ES-I3 (cell line): ENCODE data around the gene AMFR.
A peak's percentile ranks its signal among the peaks of the same experiment; 100 is the strongest.

Experiments used
- H3K36me3 ChIP-seq: 2 replicates; pipeline ENCODE4 v1.6.1; 2013; ENCODE audit warnings: mild to moderate bottlenecking, low read length, control low read depth, moderate library complexity; ENCODE audit not compliant: insufficient read depth
- H3K4me1 ChIP-seq: 2 replicates; pipeline ENCODE4 v1.6.1; 2013; ENCODE audit warnings: mild to moderate bottlenecking, control low read depth, low read length; ENCODE audit not compliant: insufficient read depth
- H3K9ac ChIP-seq: 2 replicates; pipeline ENCODE4 v1.6.1; 2013; ENCODE audit warnings: low read depth, mild to moderate bottlenecking, low read length, moderate library complexity
- H3K9me3 ChIP-seq: 2 replicates; pipeline ENCODE4 v1.6.1; 2013; ENCODE audit warnings: mild to moderate bottlenecking, low read length, moderate library complexity; ENCODE audit not compliant: control insufficient read depth, insufficient read depth

Gene AMFR

GRCh38 chr16:56448005-56448404, 22.7 kb upstream of the AMFR start:
- Histone ChIP-seq H3K9ac (no peak overlapping the region), H3K36me3 (peaks cover 13% of the 10 kb centered on the region; the same call in 1 of the 2 replicates), H3K9me3 (no peaks in the 10 kb centered on the region), H3K4me1 (no peaks in the 10 kb centered on the region; the same call in 1 of the 2 replicates)

- H3K36me3 ChIP-seq, result peaks cover 13% of the 10 kb centered on the region; the same call in 1 of the 2 replicates
- H3K9me3 ChIP-seq, result no peaks in the 10 kb centered on the region
- no peaks in the 10 kb centered on the region; the same call in 1 of the 2 replicates for H3K4me1 ChIP-seq
- no peak overlapping the region for H3K9ac ChIP-seq
Observed at GRCh38 chr16:56447286-56447685, 21.9 kb upstream of the AMFR start.

- Histone ChIP-seq H3K9ac (no peak overlapping the region), H3K36me3 (peaks cover 21% of the 10 kb centered on the region; the same call in 1 of the 2 replicates), H3K4me1 (no peaks in the 10 kb centered on the region), H3K9me3 (no peaks in the 10 kb centered on the region)
Observed at GRCh38 chr16:56438038-56438437, 12.7 kb upstream of the AMFR start.

- Histone ChIP-seq H3K36me3 (peaks cover 21% of the 10 kb centered on the region; the same call in 1 of the 2 replicates), H3K9me3 (no peaks in the 10 kb centered on the region), H3K4me1 (no peaks in the 10 kb centered on the region), H3K9ac (no peak overlapping the region)
Observed at GRCh38 chr16:56436258-56436657, 10.9 kb upstream of the AMFR start.

GRCh38 chr16:56428091-56428490, 2.7 kb upstream of the AMFR start:
- Histone ChIP-seq H3K36me3 (peaks cover 5% of the 10 kb centered on the region; the same call in 1 of the 2 replicates), H3K9ac (no peak overlapping the region), H3K4me1 (0 out of 2 replicates have a peak, but pooled peaks cover 8% of the 10 kb centered on the region), H3K9me3 (no peaks in the 10 kb centered on the region)

GRCh38 chr16:56426585-56426984, 1.2 kb upstream of the AMFR start:
- H3K4me1 ChIP-seq, result peaks cover 22% of the 10 kb centered on the region

GRCh38 chr16:56424791-56425438, 430 bp downstream of the AMFR start:
- H3K36me3 ChIP-seq, result no peaks in the 10 kb centered on the region
- H3K9ac ChIP-seq, result peak overlapping the region; percentile 90
- peaks cover 28% of the 10 kb centered on the region for H3K4me1 ChIP-seq
- no peaks in the 10 kb centered on the region for H3K9me3 ChIP-seq

More at GRCh38 chr16:56426585-56426984, 1.2 kb upstream of the AMFR start:
- no peaks in the 10 kb centered on the region for H3K9me3 ChIP-seq
- H3K9ac ChIP-seq, result no peak overlapping the region
- peaks cover 4% of the 10 kb centered on the region; the same call in 1 of the 2 replicates for H3K36me3 ChIP-seq

- H3K4me1 ChIP-seq, result peaks cover 28% of the 10 kb centered on the region
- no peaks in the 10 kb centered on the region for H3K36me3 ChIP-seq
- H3K9me3 ChIP-seq, result no peaks in the 10 kb centered on the region
- H3K9ac ChIP-seq, result peak overlapping the region; percentile 90
Observed at GRCh38 chr16:56424404-56424764, 961 bp downstream of the AMFR start.

- peaks cover 28% of the 10 kb centered on the region for H3K4me1 ChIP-seq
- peak overlapping the region; percentile 90 for H3K9ac ChIP-seq
- no peaks in the 10 kb centered on the region for H3K36me3 ChIP-seq
- H3K9me3 ChIP-seq, result no peaks in the 10 kb centered on the region
Observed at GRCh38 chr16:56423584-56424403, 1.6 kb downstream of the AMFR start.

GRCh38 chr16:56422896-56423441, 2.4 kb downstream of the AMFR start:
- no peaks in the 10 kb centered on the region for H3K36me3 ChIP-seq
- H3K9ac ChIP-seq, result no peak overlapping the region
- peaks cover 28% of the 10 kb centered on the region for H3K4me1 ChIP-seq
- H3K9me3 ChIP-seq, result no peaks in the 10 kb centered on the region

- Histone ChIP-seq H3K36me3 (no peaks in the 10 kb centered on the region), H3K9ac (no peak overlapping the region), H3K9me3 (no peaks in the 10 kb centered on the region), H3K4me1 (peaks cover 28% of the 10 kb centered on the region)
Observed at GRCh38 chr16:56421976-56422669, 3.2 kb downstream of the AMFR start.

- peaks cover 28% of the 10 kb centered on the region for H3K4me1 ChIP-seq
- no peaks in the 10 kb centered on the region for H3K9me3 ChIP-seq
- no peak overlapping the region for H3K9ac ChIP-seq
- H3K36me3 ChIP-seq, result no peaks in the 10 kb centered on the region
Observed at GRCh38 chr16:56421313-56421712, 4.0 kb downstream of the AMFR start.

- H3K36me3 ChIP-seq, result no peaks in the 10 kb centered on the region
- H3K9ac ChIP-seq, result no peak overlapping the region
- H3K4me1 ChIP-seq, result peaks cover 28% of the 10 kb centered on the region
- H3K9me3 ChIP-seq, result no peaks in the 10 kb centered on the region
Observed at GRCh38 chr16:56420613-56421012, 4.7 kb downstream of the AMFR start.
